Gastrocnemius medialis (tissue), 4 donors: ENCODE data around the gene FAH.

Experiments used
- CTCF ChIP-seq, 5 experiments: fragments of 450-650 bp in 3 of 5; fragments of 200-600 bp in 2 of 5; sonication (generic) in 2 of 5; IDR thresholded peaks in 4 of 5; conservative IDR thresholded peaks in 1 of 5; 1 replicate in 4 of 5; 2 replicates in 1 of 5; pipeline ENCODE4 v1.5.1; 2016 to 2019; ENCODE audit warnings: antibody characterized with exemption in 5 of 5, mild to moderate bottlenecking in 3 of 5, moderate library complexity in 3 of 5
- POLR2A ChIP-seq, 2 donors: fragments of 450-650 bp; IDR thresholded peaks; one replicate each; pipeline ENCODE4 v1.6.1; 2017; ENCODE audit warnings: antibody characterized with exemption in 2 of 2, mild to moderate bottlenecking in 2 of 2, moderate library complexity in 2 of 2

- no peak for TF ChIP-seq CTCF (IDR thresholded peaks at IDR 0.05 in 4 of 5, conservative IDR thresholded peaks at IDR 0.05 in 1 of 5)
- no peak for TF ChIP-seq POLR2A (IDR thresholded peaks at IDR 0.05)
Measured at GRCh38 chr15:80216141-80216540, 63.3 kb downstream of the FAH start.
